GM23338 (cell line): Measurements from ENCODE around the gene ERC2. TPM values are rescaled to one million over a fixed set of nuclear protein-coding genes. Genes with fewer than 3 reads are reported as not detected.

Experiments
- ATAC-seq: fragments of 200-7000 bp; cut with Tn5 transposase; 3 replicates; pipeline ENCODE4 v1.9.1; 2020
- DNase-seq: peaks from one replicate; pipeline ENCODE4 v3.0.0-alpha.2; 2015; ENCODE audit warnings: low spot score
- H2AFZ ChIP-seq: fragments of 200-600 bp; sonication (generic); 2 replicates; pipeline ENCODE4 v1.8.0; 2016; ENCODE audit warnings: antibody characterized with exemption, mild to moderate bottlenecking, moderate library complexity
- H3F3A ChIP-seq: fragments of 200-600 bp; sonication (generic); replicated peaks from 2 replicates; pipeline ENCODE4 v1.8.0; 2017; ENCODE audit warnings: antibody characterized with exemption, mixed run types, low read depth
- H3K27ac ChIP-seq: fragments of 200-600 bp; sonication (generic); 2 replicates; pipeline ENCODE4 v1.6.1; 2016; ENCODE audit warnings: low read depth
- H3K27me3 ChIP-seq: fragments of 200-600 bp; sonication (generic); 2 replicates; pipeline ENCODE4 v1.8.0; 2016; ENCODE audit warnings: mild to moderate bottlenecking, mixed run types, moderate library complexity; ENCODE audit not compliant: insufficient read depth
- H3K36me3 ChIP-seq: fragments of 200-600 bp; sonication (generic); 2 replicates; pipeline ENCODE4 v1.8.0; 2016; ENCODE audit warnings: mild to moderate bottlenecking; ENCODE audit not compliant: insufficient read depth
- H3K4me1 ChIP-seq: fragments of 200-600 bp; sonication (generic); 2 replicates; pipeline ENCODE4 v1.8.0; 2016; ENCODE audit warnings: mild to moderate bottlenecking, moderate library complexity; ENCODE audit not compliant: insufficient read depth
- H3K4me2 ChIP-seq: fragments of 200-600 bp; sonication (generic); 2 replicates; pipeline ENCODE4 v1.7.1; 2017; ENCODE audit warnings: mixed run types
- H3K4me3 ChIP-seq: fragments of 200-600 bp; sonication (generic); 2 replicates; pipeline ENCODE4 v1.6.1; 2016; ENCODE audit warnings: mixed run types
- H3K79me2 ChIP-seq: fragments of 200-600 bp; sonication (generic); replicated peaks from 2 replicates; pipeline ENCODE4 v1.8.0; 2017; ENCODE audit warnings: mild to moderate bottlenecking; ENCODE audit not compliant: insufficient read depth
- H3K9me2 ChIP-seq: fragments of 200-600 bp; sonication (generic); 2 replicates; pipeline ENCODE4 v1.8.0; 2017; ENCODE audit not compliant: insufficient read depth
- H4K20me1 ChIP-seq: fragments of 200-600 bp; sonication (generic); replicated peaks from 2 replicates; pipeline ENCODE4 v1.8.0; 2017; ENCODE audit warnings: mild to moderate bottlenecking; ENCODE audit not compliant: insufficient read depth
- H3K27ac Mint-ChIP-seq: 2 replicates; pipeline ENCODE4 v1.8.0; 2020; ENCODE audit warnings: inconsistent platforms, mild to moderate bottlenecking, moderate library complexity, mixed read lengths
- H3K27me3 Mint-ChIP-seq: 3 replicates; pipeline ENCODE4 v1.8.0; 2022; ENCODE audit warnings: low read depth, mild to moderate bottlenecking, moderate library complexity, mixed read lengths, inconsistent platforms; ENCODE audit not compliant: insufficient read depth, poor library complexity
- H3K36me3 Mint-ChIP-seq: 3 replicates; pipeline ENCODE4 v1.8.0; 2021; ENCODE audit warnings: low read depth, mild to moderate bottlenecking, inconsistent platforms, moderate library complexity, mixed read lengths
- H3K4me1 Mint-ChIP-seq: 3 replicates; pipeline ENCODE4 v1.8.0; 2020; ENCODE audit warnings: mild to moderate bottlenecking, inconsistent platforms, mixed read lengths
- H3K4me3 Mint-ChIP-seq: 3 replicates; pipeline ENCODE4 v1.8.0; 2021; ENCODE audit warnings: moderate library complexity, mild to moderate bottlenecking, inconsistent platforms, mixed read lengths
- H3K9me3 Mint-ChIP-seq: 3 replicates; pipeline ENCODE4 v1.8.0; 2020; ENCODE audit warnings: moderate library complexity, mild to moderate bottlenecking, inconsistent platforms, mixed read lengths
- CREB1 ChIP-seq: fragments of 250-450 bp; sonication (Bioruptor Pico); IDR thresholded peaks from 2 replicates; pipeline ENCODE4 v1.5.0; 2020; ENCODE audit warnings: low read depth, mild to moderate bottlenecking, moderate library complexity
- EZH2 ChIP-seq: fragments of 200-600 bp; sonication (generic); IDR thresholded peaks from one replicate; pipeline ENCODE4 v1.8.0; 2017; ENCODE audit warnings: antibody characterized with exemption, mild to moderate bottlenecking, low read depth; ENCODE audit not compliant: unreplicated experiment
- EZH2phosphoT487 ChIP-seq: fragments of 200-600 bp; sonication (generic); IDR thresholded peaks from one replicate; pipeline ENCODE4 v1.8.1; 2018; ENCODE audit warnings: antibody characterized with exemption; ENCODE audit not compliant: unreplicated experiment
- NANOG ChIP-seq: IDR thresholded peaks from 2 replicates; pipeline ENCODE4 v1.6.1; 2016; ENCODE audit warnings: antibody characterized with exemption, borderline replicate concordance
- POLR2AphosphoS5 ChIP-seq: IDR thresholded peaks from 2 replicates; pipeline ENCODE4 v1.6.1; 2016; ENCODE audit warnings: antibody characterized with exemption, low read depth
- STAT1 ChIP-seq: IDR thresholded peaks from one replicate; pipeline ENCODE4 v1.6.1; 2016; ENCODE audit warnings: antibody characterized with exemption; ENCODE audit not compliant: unreplicated experiment
- ZNF114 ChIP-seq: fragments of 250-450 bp; sonication (Bioruptor Pico); IDR thresholded peaks from 2 replicates; pipeline ENCODE4 v1.5.0; 2020; ENCODE audit warnings: mild to moderate bottlenecking, moderate library complexity
- ZNF331 ChIP-seq: fragments of 250-450 bp; sonication (Bioruptor Pico); IDR thresholded peaks from 2 replicates; pipeline ENCODE4 v1.5.0; 2020; ENCODE audit warnings: low read depth, mild to moderate bottlenecking, moderate library complexity
- polyA plus RNA-seq: library from polyadenylated mRNA; unstranded; fragments of >200 nt; fragmentation: Nextera tagmentation; extraction: Ambion mirVana; gene quantifications from 2 replicates; pipeline ENCODE4 v1.2.1, GENCODE V29; 2016
- total RNA-seq: library from RNA; depleted of rRNA; stranded (reverse); fragments of >200 nt; shearing (Covaris generic); gene quantifications from 2 replicates; pipeline ENCODE4 v1.2.3, GENCODE V29; 2014
- TF ChIP-seq, protein P1 (sequence below): IDR thresholded peaks from 2 replicates; pipeline ENCODE4 v1.6.1; 2016; ENCODE audit warnings: antibody characterized with exemption
- TF ChIP-seq, protein P2 (sequence below): IDR thresholded peaks from one replicate; pipeline ENCODE4 v1.6.1; 2018; ENCODE audit warnings: antibody characterized with exemption; ENCODE audit not compliant: unreplicated experiment
- TF ChIP-seq, protein P3 (sequence below), 2 experiments: fragments of 200-600 bp in 1 of 2; sonication (generic) in 1 of 2; conservative IDR thresholded peaks; 2 replicates each; pipeline versions ENCODE4 v1.5.1 to v1.6.1; 2016 to 2017; ENCODE audit warnings: antibody characterized with exemption in 2 of 2, low read depth in 2 of 2, mild to moderate bottlenecking in 2 of 2, moderate library complexity in 1 of 2

Gene ERC2
- total and polyA plus RNA-seq, 2 experiments from 2014 or later, result 11.8 to 13.7 TPM

DNA sequence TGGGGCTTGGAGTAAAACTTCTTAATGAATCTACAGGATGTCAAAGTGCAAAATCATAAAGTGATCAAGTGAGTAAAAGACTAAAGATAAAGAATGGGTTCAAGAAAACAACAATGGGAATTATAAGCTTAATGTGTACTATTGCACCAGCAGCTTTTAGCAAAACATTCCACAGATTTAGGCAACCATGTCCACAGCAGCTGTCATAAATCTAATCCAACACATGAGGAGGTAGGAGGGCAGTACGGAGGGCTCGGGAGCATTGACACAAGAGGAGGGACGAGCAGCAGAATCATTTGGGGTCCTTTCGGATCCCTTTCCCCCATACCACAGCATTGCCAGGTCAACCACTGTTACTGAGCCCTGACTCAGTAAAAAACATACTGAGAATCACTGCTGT is 516.9 kb downstream of the ERC2 start:
- DNase-seq, result no peak
- Mint-ChIP-seq H3K4me3 (no peak overlapping the region), H3K36me3 (no peaks in the 10 kb centered on the region), H3K4me1 (peaks cover 8% of the 10 kb centered on the region; the same call in 2 of the 3 replicates), H3K27me3 (no peaks in the 10 kb centered on the region), H3K9me3 (no peaks in the 10 kb centered on the region), H3K27ac (no peak overlapping the region)
- Histone ChIP-seq H3K27ac (no peak overlapping the region), H3K79me2 (no peaks in the 10 kb centered on the region), H2AFZ (no peak overlapping the region), H3K4me2 (no peak overlapping the region), H3K9me2 (0 out of 2 replicates have a peak, but pooled peaks cover 6% of the 10 kb centered on the region), H3K4me1 (peaks cover 13% of the 10 kb centered on the region; the same call in 1 of the 2 replicates), H3K27me3 (no peaks in the 10 kb centered on the region), H3K36me3 (no peaks in the 10 kb centered on the region), H3K4me3 (no peak overlapping the region), H4K20me1 (no peaks in the 10 kb centered on the region), H3F3A (no peaks in the 10 kb centered on the region)
- no peak for ATAC-seq
- TF ChIP-seq EZH2 (no peak), ZNF331 (no peak), POLR2AphosphoS5 (no peak), STAT1 (no peak), ZNF114 (CRISPR knock-in tag) (no peak), CREB1 (no peak), EZH2phosphoT487 (no peak)
- TF ChIP-seq, protein P1, sequence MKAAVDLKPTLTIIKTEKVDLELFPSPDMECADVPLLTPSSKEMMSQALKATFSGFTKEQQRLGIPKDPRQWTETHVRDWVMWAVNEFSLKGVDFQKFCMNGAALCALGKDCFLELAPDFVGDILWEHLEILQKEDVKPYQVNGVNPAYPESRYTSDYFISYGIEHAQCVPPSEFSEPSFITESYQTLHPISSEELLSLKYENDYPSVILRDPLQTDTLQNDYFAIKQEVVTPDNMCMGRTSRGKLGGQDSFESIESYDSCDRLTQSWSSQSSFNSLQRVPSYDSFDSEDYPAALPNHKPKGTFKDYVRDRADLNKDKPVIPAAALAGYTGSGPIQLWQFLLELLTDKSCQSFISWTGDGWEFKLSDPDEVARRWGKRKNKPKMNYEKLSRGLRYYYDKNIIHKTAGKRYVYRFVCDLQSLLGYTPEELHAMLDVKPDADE, result no peak
- TF ChIP-seq, protein P2, sequence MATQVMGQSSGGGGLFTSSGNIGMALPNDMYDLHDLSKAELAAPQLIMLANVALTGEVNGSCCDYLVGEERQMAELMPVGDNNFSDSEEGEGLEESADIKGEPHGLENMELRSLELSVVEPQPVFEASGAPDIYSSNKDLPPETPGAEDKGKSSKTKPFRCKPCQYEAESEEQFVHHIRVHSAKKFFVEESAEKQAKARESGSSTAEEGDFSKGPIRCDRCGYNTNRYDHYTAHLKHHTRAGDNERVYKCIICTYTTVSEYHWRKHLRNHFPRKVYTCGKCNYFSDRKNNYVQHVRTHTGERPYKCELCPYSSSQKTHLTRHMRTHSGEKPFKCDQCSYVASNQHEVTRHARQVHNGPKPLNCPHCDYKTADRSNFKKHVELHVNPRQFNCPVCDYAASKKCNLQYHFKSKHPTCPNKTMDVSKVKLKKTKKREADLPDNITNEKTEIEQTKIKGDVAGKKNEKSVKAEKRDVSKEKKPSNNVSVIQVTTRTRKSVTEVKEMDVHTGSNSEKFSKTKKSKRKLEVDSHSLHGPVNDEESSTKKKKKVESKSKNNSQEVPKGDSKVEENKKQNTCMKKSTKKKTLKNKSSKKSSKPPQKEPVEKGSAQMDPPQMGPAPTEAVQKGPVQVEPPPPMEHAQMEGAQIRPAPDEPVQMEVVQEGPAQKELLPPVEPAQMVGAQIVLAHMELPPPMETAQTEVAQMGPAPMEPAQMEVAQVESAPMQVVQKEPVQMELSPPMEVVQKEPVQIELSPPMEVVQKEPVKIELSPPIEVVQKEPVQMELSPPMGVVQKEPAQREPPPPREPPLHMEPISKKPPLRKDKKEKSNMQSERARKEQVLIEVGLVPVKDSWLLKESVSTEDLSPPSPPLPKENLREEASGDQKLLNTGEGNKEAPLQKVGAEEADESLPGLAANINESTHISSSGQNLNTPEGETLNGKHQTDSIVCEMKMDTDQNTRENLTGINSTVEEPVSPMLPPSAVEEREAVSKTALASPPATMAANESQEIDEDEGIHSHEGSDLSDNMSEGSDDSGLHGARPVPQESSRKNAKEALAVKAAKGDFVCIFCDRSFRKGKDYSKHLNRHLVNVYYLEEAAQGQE, result no peak
- TF ChIP-seq, protein P3, sequence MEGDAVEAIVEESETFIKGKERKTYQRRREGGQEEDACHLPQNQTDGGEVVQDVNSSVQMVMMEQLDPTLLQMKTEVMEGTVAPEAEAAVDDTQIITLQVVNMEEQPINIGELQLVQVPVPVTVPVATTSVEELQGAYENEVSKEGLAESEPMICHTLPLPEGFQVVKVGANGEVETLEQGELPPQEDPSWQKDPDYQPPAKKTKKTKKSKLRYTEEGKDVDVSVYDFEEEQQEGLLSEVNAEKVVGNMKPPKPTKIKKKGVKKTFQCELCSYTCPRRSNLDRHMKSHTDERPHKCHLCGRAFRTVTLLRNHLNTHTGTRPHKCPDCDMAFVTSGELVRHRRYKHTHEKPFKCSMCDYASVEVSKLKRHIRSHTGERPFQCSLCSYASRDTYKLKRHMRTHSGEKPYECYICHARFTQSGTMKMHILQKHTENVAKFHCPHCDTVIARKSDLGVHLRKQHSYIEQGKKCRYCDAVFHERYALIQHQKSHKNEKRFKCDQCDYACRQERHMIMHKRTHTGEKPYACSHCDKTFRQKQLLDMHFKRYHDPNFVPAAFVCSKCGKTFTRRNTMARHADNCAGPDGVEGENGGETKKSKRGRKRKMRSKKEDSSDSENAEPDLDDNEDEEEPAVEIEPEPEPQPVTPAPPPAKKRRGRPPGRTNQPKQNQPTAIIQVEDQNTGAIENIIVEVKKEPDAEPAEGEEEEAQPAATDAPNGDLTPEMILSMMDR (conservative IDR thresholded peaks at IDR 0.05; ENCODE audit: low read depth in 2 of 2), result no peak

- Histone ChIP-seq H4K20me1 (no peaks in the 10 kb centered on the region), H3K4me2 (no peak overlapping the region), H3F3A (no peaks in the 10 kb centered on the region), H3K4me1 (peaks cover 9% of the 10 kb centered on the region; the same call in 1 of the 2 replicates), H3K79me2 (no peaks in the 10 kb centered on the region), H3K9me2 (0 out of 2 replicates have a peak, but pooled peaks cover 6% of the 10 kb centered on the region), H3K27ac (no peak overlapping the region), H3K36me3 (no peaks in the 10 kb centered on the region), H3K27me3 (no peaks in the 10 kb centered on the region), H3K4me3 (no peak overlapping the region), H2AFZ (no peak overlapping the region)
- Mint-ChIP-seq H3K9me3 (no peaks in the 10 kb centered on the region), H3K4me3 (no peak overlapping the region), H3K27ac (no peak overlapping the region), H3K4me1 (no peaks in the 10 kb centered on the region), H3K27me3 (no peaks in the 10 kb centered on the region), H3K36me3 (no peaks in the 10 kb centered on the region)
- ATAC-seq, result no peak
- no peak for DNase-seq
- TF ChIP-seq NANOG (no peak), EZH2phosphoT487 (no peak), CREB1 (no peak), EZH2 (no peak), ZNF331 (no peak)
- TF ChIP-seq, protein P1, result no peak
Observed at GRCh38 chr3:55947406-55947805, 520.9 kb downstream of the ERC2 start.
